ENCODE data around the gene ZNF880.

ZNF880 gene

GRCh38 chr19:52398081-52398441 is 28.3 kb downstream of the ZNF880 start:
- no peak for TF ChIP-seq CTCF (IDR thresholded peaks at IDR 0.05; ENCODE audit: extremely low read depth, missing control alignments)
- DNase-seq (ENCODE audit: low spot score), result peak; percentile 21

GRCh38 chr19:52410276-52410675 is 40.6 kb downstream of the ZNF880 start:
- no peak for TF ChIP-seq CTCF (IDR thresholded peaks at IDR 0.05; ENCODE audit: extremely low read depth, missing control alignments)
- no peak for DNase-seq (ENCODE audit: low spot score)

- TF ChIP-seq CTCF (IDR thresholded peaks at IDR 0.05; ENCODE audit: extremely low read depth, missing control alignments), result no peak
- no peak for DNase-seq (ENCODE audit: low spot score)
Observed at GRCh38 chr19:52415711-52416110, 46.0 kb downstream of the ZNF880 start.

GRCh38 chr19:52428937-52429336 is 59.2 kb downstream of the ZNF880 start, which contains the start of gene ZNF534:
Gene ZNF534 (plus strand): TSS chr19:52429148. CDS start chr19:52431475, 2,327 bp downstream.
- no peak for DNase-seq (ENCODE audit: low spot score)
- no peak for TF ChIP-seq CTCF (IDR thresholded peaks at IDR 0.05; ENCODE audit: extremely low read depth, missing control alignments)
